CD4-positive, alpha-beta T cell treated with Interleukin-10 for 1 hour (primary cell): ENCODE results near the gene SMARCD1.
"Not testable (repeated sequence)": the region's sequence is repeated elsewhere in the genome, so short reads cannot be mapped to it uniquely, and the experiment has no call there.

Experiments used
- DNase-seq: peaks from one replicate; pipeline ENCODE4 v3.0.0-alpha.2; 2020

Gene SMARCD1

GRCh38 chr12:50106907-50107306, 21.8 kb downstream of the SMARCD1 start:
- DNase-seq = no peak

- no peak for DNase-seq
Measured at GRCh38 chr12:50107416-50108268, 22.5 kb downstream of the SMARCD1 start.

DNA sequence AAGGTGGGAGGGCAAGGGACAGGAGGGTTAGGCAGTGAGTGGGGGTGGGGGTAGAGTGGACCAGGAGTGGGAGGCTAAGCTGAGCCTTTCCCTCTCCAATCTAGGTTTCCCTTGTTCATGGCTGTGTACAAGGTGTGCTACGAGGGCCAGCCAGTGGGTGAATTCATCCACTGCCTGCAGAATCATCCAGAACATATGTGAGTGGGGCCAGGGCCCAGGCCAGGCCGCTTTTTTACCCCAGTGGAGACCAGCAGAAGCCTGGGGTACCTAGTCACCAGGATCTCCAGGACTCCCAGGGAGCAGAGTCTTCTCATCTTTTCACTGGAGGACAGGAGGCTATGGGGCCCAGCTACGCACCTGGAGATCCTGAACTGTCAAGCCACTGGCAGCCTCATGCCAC, 24.2 kb downstream of the SMARCD1 start:
- DNase-seq = no peak

GRCh38 chr12:50110127-50110761, 25.1 kb downstream of the SMARCD1 start:
- no peak for DNase-seq

- no peak for DNase-seq
Measured at GRCh38 chr12:50110762-50111351, 25.7 kb downstream of the SMARCD1 start.

DNA sequence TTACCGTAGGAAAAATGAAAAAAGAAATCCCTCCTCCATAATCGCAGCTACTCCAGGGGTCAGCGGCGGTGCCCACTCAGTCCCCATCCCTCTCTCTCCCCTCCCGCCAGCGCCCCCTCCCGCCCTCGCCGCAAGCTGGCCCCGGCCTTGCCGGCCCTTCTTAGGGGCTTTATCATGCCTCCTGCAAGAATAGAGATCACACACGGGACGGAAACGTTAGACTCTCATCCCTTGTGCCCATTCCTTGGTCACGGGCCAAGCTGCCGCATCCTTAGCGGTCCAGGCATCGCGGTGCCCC, 26.2 kb downstream of the SMARCD1 start:
- DNase-seq = no peak

DNA sequence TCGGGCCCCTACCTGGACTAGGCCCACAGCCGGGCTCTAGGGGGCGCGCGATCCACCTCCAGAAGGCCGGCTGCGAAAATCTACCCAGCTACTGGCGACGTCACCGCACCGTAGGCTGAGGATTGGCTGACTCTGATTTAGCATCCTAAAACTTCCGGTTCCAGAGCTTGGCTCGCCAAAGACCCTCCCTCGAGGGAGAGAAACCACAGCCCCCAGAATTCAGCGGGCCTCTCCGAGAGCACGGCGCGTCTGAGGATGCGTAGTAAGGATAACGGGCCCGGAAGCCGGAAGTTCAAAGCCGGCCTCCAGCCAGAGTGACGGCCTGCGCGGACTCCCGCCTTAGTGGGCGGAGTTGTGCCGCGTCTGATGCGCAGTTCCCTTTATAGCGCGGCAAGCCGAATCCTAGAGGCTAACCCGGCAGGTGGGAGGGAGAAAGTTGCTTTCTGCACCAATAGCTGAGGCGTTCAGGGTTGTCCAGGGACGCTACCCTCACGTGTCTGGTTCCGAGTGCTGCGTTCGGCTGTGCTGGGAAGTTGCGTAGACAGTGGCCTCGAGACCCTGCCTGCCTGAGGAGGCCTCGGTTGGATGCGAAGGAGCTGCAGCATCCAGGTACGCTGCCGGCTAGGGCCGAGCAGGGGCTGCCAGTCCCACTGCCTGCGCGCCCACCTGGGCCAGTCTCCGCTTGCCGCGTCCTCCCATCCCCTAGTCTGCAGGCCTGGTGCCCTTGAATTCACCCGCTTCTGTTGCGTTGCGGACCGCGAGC, 26.7 kb downstream of the SMARCD1 start, which contains the start of gene COX14:
Gene COX14, plus strand, starts transcription at position 544 of the 763 bp plus-strand sequence. CDS start 7,808 bp downstream, outside the sequence.
- DNase-seq = peak; percentile 100

- no peak for DNase-seq
Measured at GRCh38 chr12:50112456-50113218, 27.5 kb downstream of the SMARCD1 start.

DNA sequence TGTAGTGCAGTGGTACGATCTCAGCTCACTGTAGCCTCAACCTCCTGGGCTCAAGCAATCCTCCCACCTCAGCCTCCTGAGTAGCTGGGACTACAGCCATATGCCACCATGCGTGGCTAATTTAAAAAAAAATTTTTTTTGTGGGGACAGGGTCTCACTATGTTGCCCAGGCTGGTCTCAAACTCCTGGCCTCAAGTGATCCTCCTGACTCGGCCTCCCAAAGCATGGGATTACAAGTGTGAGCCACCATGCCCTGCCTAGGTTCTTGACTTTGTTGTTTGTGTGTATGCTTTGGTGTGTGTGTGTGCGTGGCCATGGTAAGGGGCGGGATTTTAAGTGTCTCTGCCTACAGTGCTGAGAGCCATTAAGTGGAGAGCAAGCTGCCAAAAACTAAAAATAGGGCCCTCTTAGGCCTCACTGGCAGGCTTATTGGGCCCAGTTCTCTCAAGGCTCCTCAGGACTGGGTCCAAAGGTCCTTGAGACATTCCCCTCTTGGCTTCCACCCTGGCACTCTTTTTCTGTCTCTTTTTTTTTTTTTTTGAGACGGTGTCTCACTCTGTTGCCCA, 32.0 kb downstream of the SMARCD1 start:
- no peak for DNase-seq

GRCh38 chr12:50119387-50119786, 34.2 kb downstream of the SMARCD1 start:
- no peak for DNase-seq

- no peak for DNase-seq
Measured at GRCh38 chr12:50120521-50120920, 35.4 kb downstream of the SMARCD1 start.

- DNase-seq = no peak
Measured at GRCh38 chr12:50120953-50121352, 35.8 kb downstream of the SMARCD1 start.

- no peak for DNase-seq
Measured at GRCh38 chr12:50121641-50122040, 36.5 kb downstream of the SMARCD1 start.

- no peak for DNase-seq
Measured at GRCh38 chr12:50123203-50123602, 38.1 kb downstream of the SMARCD1 start.

DNA sequence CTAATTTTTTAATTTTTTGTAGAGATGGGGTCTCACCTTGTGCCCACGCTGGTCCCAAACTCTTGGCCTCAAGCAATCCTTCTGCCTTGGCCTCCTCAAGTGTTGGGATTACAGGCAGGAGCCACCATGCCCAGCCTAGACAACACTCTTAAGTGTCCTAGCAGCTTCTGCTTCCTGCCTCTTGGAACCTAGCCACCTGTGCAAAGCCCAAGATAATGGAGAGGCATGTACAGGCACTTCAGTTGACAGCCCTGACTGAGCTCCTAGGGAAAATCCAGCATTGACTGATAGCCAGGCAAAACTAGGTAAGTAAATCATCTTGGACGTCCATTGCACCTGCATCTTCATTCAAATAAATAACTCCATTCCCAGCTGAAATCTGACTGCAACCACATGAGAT, 42.4 kb downstream of the SMARCD1 start:
- DNase-seq = no peak

- DNase-seq = no peak
Measured at GRCh38 chr12:50129290-50129689, 44.1 kb downstream of the SMARCD1 start.

- peak; percentile 68 for DNase-seq
Measured at GRCh38 chr12:50132505-50133135, 47.5 kb downstream of the SMARCD1 start.

DNA sequence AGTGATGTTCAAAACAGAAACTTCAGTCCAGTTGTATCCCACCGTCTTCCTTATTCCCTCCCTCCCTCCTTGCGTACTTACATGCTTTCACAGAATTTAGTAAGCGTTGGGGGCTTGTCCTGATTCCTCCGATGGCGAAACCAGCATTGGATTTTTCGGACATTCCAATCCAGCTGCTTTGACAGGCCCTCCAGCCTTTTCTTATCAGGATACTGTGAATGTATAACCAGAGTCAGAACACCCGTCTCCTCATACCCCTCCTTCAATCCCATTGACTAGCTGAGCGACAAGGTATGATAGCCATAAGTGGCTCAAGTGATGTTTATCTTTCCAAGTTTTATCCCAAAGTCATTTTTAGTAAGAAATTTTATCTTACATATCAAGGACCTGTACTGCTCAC, 57.9 kb downstream of the SMARCD1 start:
- DNase-seq = no peak

DNA sequence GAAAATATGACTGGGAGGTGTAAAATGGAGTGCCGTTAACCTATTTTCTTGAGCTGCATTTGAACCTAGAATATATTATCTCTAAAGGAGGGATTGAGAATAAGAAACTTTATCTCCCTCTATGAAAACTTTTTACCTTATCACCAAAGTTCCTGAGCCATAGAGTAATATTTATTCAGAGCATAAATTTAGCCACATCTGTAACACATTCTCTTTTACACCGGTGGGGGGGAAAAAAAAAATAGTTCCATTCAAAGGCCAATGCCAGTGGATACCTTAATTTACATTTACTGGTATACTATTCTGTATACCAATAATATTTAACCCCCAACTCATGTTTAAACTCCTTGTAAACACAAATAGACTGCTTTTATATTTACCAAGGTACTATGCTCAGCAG, 60.3 kb downstream of the SMARCD1 start:
- no peak for DNase-seq

DNA sequence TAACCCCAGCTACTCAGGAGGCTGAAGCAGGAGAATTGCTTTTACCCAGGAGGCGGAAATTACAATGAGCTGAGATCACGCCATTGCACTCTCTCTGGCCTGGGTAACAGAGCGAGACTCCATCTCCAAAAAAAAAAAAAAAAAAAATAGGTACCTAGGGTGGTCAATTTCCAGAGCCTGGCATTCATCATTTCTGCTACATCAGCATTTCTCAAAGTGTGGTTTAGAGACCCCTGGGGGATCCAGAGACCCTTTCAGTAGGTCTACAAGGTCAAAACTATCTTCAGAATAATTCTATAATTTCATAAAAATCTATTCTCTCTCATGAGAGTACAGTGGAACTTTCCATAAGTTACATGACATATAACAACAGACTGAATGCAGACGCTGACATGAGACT, 62.1 kb downstream of the SMARCD1 start:
- DNase-seq = no peak

GRCh38 chr12:50148011-50148410, 62.9 kb downstream of the SMARCD1 start:
- DNase-seq = not testable (repeated sequence)

- DNase-seq = no peak
Measured at GRCh38 chr12:50149311-50149710, 64.2 kb downstream of the SMARCD1 start.
